ENCODE measurements around the gene GTF2H2C. TPM values are rescaled to one million over a fixed set of nuclear protein-coding genes. Genes with fewer than 3 reads are reported as not detected.

GTF2H2C gene
- total and polyA plus RNA-seq, 9 of the 15 experiments (the other 6 are each of a cell fraction or from before 2014, with no cell fraction given): 55.6 to 108 (median 87.7) TPM

DNA sequence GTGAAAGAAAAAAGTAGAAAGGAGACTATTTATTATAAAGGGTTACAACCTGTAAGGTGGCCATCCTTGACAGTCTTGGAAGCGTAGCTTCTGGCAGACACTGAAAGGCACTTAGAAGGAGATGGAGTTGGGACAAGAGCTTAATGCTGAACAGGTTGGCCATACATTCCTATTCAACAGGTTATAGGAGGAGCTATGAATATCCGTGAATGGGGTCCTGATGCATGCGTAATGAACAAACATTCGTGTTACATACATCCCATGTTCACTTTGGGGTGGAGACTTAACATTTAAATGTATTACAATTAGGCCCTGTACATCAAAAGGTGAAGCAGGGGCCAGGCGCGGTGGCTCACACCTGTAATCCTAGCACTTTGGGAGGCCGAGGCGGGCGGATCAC, 33.3 kb upstream of the GTF2H2C start:
- WGBS (ENCODE audit: insufficient coverage, low coverage, missing lambda C conversion rate): 19% methylated on average over 9 of the region's 9 CpGs
- Histone ChIP-seq H2AFZ (ENCODE audit: low read depth, low read length) (no peak overlapping the region), H3K36me3 (ENCODE audit: control insufficient read depth, insufficient read depth, low read length) (no peaks in the 10 kb centered on the region), H3K9me1 (ENCODE audit: control insufficient read depth, insufficient read depth, low read length) (no peaks in the 10 kb centered on the region), H3K4me1 (replicated peaks in 1 of 2; ENCODE audit: control insufficient read depth in 2 of 2, insufficient read depth in 2 of 2, low read length in 2 of 2) (no peaks in the 10 kb centered on the region; a peak in 1 of 5 replicates), H3K4me3 (no peak overlapping the region), H4K20me1 (replicated peaks; ENCODE audit: control insufficient read depth, insufficient read depth, low read length) (no peaks in the 10 kb centered on the region), H3K9me3 (replicated peaks; ENCODE audit: control insufficient read depth, insufficient read depth, low read depth, low read length) (no peaks in the 10 kb centered on the region), H3K27ac (ENCODE audit: extremely low read depth, low read depth, low read length) (no peak overlapping the region), H3K4me2 (ENCODE audit: insufficient read depth, low read length) (no peak overlapping the region), H3K27me3 (ENCODE audit: control insufficient read depth in 2 of 2, insufficient read depth in 2 of 2, low read length in 2 of 2) (peaks cover 22 to 25% of the 10 kb centered on the region in 2 experiments), H3K9ac (ENCODE audit: insufficient read depth in 1 of 2, low read depth in 2 of 2, low read length in 2 of 2) (no peak overlapping the region), H3K79me2 (ENCODE audit: control insufficient read depth, insufficient read depth, low read length) (no peaks in the 10 kb centered on the region)
- BruUV-seq (replicated peaks): no TSS peak
- POLR2A ChIA-PET: interaction anchor here (0.9 kb wide), 1 partner anchor 8 kb away, joined by 3 read pairs; no protein-coding TSS in a partner anchor
- intact Hi-C loops (cut with micrococcal nuclease) (no loop called here), in situ Hi-C loops (cut with MboI) (loop anchor here (25.0 kb wide), 1 partner anchor 911 kb away; no protein-coding TSS in a partner anchor)
- FAIRE-seq (no peak), ATAC-seq (no peak), DNase-seq (ENCODE audit: extremely low read depth in 1 of 4, low spot score in 3 of 4) (no peak)
- TF ChIP-seq, protein P1, sequence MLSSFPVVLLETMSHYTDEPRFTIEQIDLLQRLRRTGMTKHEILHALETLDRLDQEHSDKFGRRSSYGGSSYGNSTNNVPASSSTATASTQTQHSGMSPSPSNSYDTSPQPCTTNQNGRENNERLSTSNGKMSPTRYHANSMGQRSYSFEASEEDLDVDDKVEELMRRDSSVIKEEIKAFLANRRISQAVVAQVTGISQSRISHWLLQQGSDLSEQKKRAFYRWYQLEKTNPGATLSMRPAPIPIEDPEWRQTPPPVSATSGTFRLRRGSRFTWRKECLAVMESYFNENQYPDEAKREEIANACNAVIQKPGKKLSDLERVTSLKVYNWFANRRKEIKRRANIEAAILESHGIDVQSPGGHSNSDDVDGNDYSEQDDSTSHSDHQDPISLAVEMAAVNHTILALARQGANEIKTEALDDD (IDR thresholded peaks at IDR 0.05): no peak
- TF ChIP-seq CBX3 (IDR thresholded peaks at IDR 0.05; ENCODE audit: borderline replicate concordance in 1 of 2, low read length in 2 of 2) (no peak), NR2F6 (CRISPR knock-in tag; IDR thresholded peaks at IDR 0.05) (no peak), ZNF253 (CRISPR knock-in tag; conservative IDR thresholded peaks at IDR 0.05) (no peak), KLF10 (CRISPR knock-in tag; IDR thresholded peaks at IDR 0.05) (no peak), ARNT (IDR thresholded peaks at IDR 0.05) (no peak), STAG1 (CRISPR knock-in tag; IDR thresholded peaks at IDR 0.05; ENCODE audit: borderline replicate concordance) (no peak), JUND (IDR thresholded peaks at IDR 0.05; ENCODE audit: borderline replicate concordance, low read depth, low read length) (no peak), JUND (tag; IDR thresholded peaks at IDR 0.05; ENCODE audit: borderline replicate concordance, low read depth, low read length) (no peak), ZNF134 (CRISPR knock-in tag; conservative IDR thresholded peaks at IDR 0.05) (no peak), ZBTB1 (CRISPR knock-in tag; IDR thresholded peaks at IDR 0.05; ENCODE audit: borderline replicate concordance, low read depth) (no peak), ARID2 (IDR thresholded peaks at IDR 0.05) (no peak), CREBBP (IDR thresholded peaks at IDR 0.05; ENCODE audit: low read depth, low read length) (no peak), NR1H2 (CRISPR knock-in tag; IDR thresholded peaks at IDR 0.05) (no peak), ARID1B (IDR thresholded peaks at IDR 0.05) (no peak), ARHGAP35 (IDR thresholded peaks at IDR 0.05; ENCODE audit: partially characterized antibody) (no peak), SMARCA5 (IDR thresholded peaks at IDR 0.05) (no peak), TBP (optimal IDR thresholded peaks at IDR 0.05; ENCODE audit: low read depth, low read length) (no peak), ZEB2 (IDR thresholded peaks at IDR 0.05) (no peak)
- TF ChIP-seq, protein P2, sequence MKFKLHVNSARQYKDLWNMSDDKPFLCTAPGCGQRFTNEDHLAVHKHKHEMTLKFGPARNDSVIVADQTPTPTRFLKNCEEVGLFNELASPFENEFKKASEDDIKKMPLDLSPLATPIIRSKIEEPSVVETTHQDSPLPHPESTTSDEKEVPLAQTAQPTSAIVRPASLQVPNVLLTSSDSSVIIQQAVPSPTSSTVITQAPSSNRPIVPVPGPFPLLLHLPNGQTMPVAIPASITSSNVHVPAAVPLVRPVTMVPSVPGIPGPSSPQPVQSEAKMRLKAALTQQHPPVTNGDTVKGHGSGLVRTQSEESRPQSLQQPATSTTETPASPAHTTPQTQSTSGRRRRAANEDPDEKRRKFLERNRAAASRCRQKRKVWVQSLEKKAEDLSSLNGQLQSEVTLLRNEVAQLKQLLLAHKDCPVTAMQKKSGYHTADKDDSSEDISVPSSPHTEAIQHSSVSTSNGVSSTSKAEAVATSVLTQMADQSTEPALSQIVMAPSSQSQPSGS (CRISPR knock-in tag; IDR thresholded peaks at IDR 0.05): no peak
- CTCF ChIA-PET (ENCODE audit: low intra/inter-chr PET ratio): no interaction called here

Measured in K562 (cell line).